Measurements from ENCODE around the gene CEP126.

Gene CEP126

GRCh38 chr11:102014756-102015155 lies 99.9 kb downstream of the CEP126 start:
- no peak for DNase-seq

- DNase-seq: peak; percentile 21
Observed at GRCh38 chr11:102017026-102017425, 102.2 kb downstream of the CEP126 start.

GRCh38 chr11:102026217-102026616 lies 111.4 kb downstream of the CEP126 start:
- DNase-seq: no peak

GRCh38 chr11:102026959-102027358 lies 112.1 kb downstream of the CEP126 start:
- no peak for DNase-seq

GRCh38 chr11:102036757-102037156 lies 121.9 kb downstream of the CEP126 start:
- no peak for DNase-seq

- DNase-seq: no peak
Observed at GRCh38 chr11:102046841-102047240, 132.0 kb downstream of the CEP126 start.

- peak; percentile 85 for DNase-seq
Observed at GRCh38 chr11:102047305-102047924, 132.6 kb downstream of the CEP126 start, which contains the start of gene CFAP300. CFAP300 (plus strand) TSS chr11:102047437; CDS start chr11:102047471, 34 bp downstream.
